Measurements from ENCODE around the gene AHRR.
A peak's percentile ranks its signal among the peaks of the same experiment; 100 is the strongest.

The AHRR gene

DNA sequence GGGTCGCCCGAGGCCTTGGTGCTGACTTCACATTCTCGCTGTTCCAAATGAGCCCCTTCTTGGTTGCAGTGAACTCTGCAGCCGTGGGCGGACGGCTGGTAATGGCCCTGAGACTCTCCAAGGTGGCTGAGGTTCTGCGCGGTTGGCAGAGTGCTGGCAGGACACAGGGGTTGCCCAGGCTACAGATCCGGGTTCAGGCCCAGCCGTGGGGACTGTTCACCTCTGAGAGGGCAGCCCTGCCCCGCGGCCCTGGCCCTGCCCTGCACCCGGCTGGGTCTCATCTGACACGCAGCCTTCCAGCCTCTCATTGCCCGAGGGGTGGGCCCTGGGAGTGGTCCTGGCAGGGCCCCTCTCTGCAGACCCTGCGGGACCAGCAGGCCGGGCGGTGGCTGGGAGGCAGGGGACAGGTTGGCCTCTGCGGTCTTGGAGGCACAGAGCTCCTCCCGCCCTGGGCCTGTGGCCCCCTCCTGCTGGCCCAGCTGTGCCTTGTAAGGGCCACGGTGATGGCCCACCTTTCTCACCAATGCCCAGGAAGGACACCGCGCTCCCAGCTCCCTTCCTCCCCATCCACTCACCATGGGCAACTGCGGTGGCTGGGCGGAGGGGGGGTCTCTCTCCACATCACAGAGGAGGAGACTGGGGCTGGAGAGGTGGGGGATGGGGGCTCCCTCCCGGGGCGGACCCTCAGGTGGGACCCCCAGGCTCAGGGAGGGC lies 51.6 kb downstream of the AHRR start:
- Histone ChIP-seq H3K36me3 (ENCODE audit: insufficient read depth, low read depth, low read length) (no peaks in the 10 kb centered on the region), H3K27ac (ENCODE audit: low read length) (no peak overlapping the region), H3K9me3 (ENCODE audit: insufficient read depth, low read depth, low read length) (no peaks in the 10 kb centered on the region), H3K9ac (ENCODE audit: low read depth, low read length) (no peak overlapping the region), H3K27me3 (ENCODE audit: insufficient read depth, low read length) (peaks cover 38% of the 10 kb centered on the region), H3K4me3 (ENCODE audit: low read length) (peak overlapping the region; percentile 43; the same call in 1 of the 2 replicates), H3K4me1 (ENCODE audit: insufficient read depth, low read length) (peaks cover 3% of the 10 kb centered on the region; the same call in 1 of the 2 replicates)

GRCh38 chr5:373710-374602 lies 52.4 kb downstream of the AHRR start:
- H3K27ac ChIP-seq (ENCODE audit: low read length), result no peak overlapping the region
- no peaks in the 10 kb centered on the region for H3K9me3 ChIP-seq (ENCODE audit: insufficient read depth, low read depth, low read length)
- peak overlapping the region; percentile 43; the same call in 1 of the 2 replicates for H3K4me3 ChIP-seq (ENCODE audit: low read length)
- no peaks in the 10 kb centered on the region for H3K36me3 ChIP-seq (ENCODE audit: insufficient read depth, low read depth, low read length)
- no peak overlapping the region for H3K9ac ChIP-seq (ENCODE audit: low read depth, low read length)
- H3K27me3 ChIP-seq (ENCODE audit: insufficient read depth, low read length), result peaks cover 38% of the 10 kb centered on the region
- no peaks in the 10 kb centered on the region; the same call in 1 of the 2 replicates for H3K4me1 ChIP-seq (ENCODE audit: insufficient read depth, low read length)

DNA sequence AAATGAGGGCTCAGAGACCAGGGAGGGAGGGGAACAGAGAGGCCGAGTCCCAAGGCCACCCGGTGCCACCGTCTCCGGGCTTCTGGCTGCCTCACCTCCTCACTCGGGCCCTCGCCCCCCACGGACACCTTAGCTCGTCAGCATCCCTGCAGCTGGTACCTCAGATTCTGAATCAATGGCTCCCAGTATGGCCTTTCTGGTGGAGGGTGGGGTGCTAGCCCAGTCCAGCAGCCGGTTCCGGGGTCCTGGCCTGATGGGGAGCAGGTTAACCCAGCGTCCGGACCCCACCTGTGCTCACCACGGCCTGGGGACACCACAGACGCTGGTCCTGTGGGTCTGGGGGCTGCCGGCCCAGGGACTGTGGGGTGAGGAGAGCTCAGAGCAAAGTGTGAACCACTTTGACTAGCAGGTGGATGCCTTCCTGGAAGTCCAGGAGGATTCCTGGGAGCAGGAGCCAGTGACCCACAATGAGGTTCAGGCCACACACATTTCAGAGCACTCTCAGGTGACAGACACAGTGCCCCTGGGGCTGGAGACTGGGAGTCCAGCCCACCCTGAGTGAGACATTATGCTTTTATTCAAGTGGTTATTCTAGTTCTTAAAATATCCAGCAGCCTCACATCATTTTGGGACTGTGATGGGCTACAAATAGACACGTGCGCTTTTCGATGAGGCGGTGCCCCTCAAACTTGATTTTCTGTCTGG lies 53.3 kb downstream of the AHRR start:
- peaks cover 34% of the 10 kb centered on the region for H3K27me3 ChIP-seq (ENCODE audit: insufficient read depth, low read length)
- no peak overlapping the region for H3K27ac ChIP-seq (ENCODE audit: low read length)
- H3K9me3 ChIP-seq (ENCODE audit: insufficient read depth, low read depth, low read length), result no peaks in the 10 kb centered on the region
- H3K4me1 ChIP-seq (ENCODE audit: insufficient read depth, low read length), result no peaks in the 10 kb centered on the region; the same call in 1 of the 2 replicates
- no peak overlapping the region for H3K4me3 ChIP-seq (ENCODE audit: low read length)
- no peak overlapping the region for H3K9ac ChIP-seq (ENCODE audit: low read depth, low read length)
- H3K36me3 ChIP-seq (ENCODE audit: insufficient read depth, low read depth, low read length), result no peaks in the 10 kb centered on the region

- H3K4me3 ChIP-seq (ENCODE audit: low read length), result no peak overlapping the region
- no peaks in the 10 kb centered on the region; the same call in 1 of the 2 replicates for H3K4me1 ChIP-seq (ENCODE audit: insufficient read depth, low read length)
- peaks cover 34% of the 10 kb centered on the region for H3K27me3 ChIP-seq (ENCODE audit: insufficient read depth, low read length)
- no peaks in the 10 kb centered on the region for H3K36me3 ChIP-seq (ENCODE audit: insufficient read depth, low read depth, low read length)
- H3K9me3 ChIP-seq (ENCODE audit: insufficient read depth, low read depth, low read length), result no peaks in the 10 kb centered on the region
- no peak overlapping the region for H3K9ac ChIP-seq (ENCODE audit: low read depth, low read length)
- H3K27ac ChIP-seq (ENCODE audit: low read length), result no peak overlapping the region
Measured at GRCh38 chr5:375336-375920, 53.9 kb downstream of the AHRR start.

GRCh38 chr5:375921-376798 lies 54.6 kb downstream of the AHRR start:
- Histone ChIP-seq H3K27ac (ENCODE audit: low read length) (no peak overlapping the region), H3K4me1 (ENCODE audit: insufficient read depth, low read length) (no peaks in the 10 kb centered on the region; the same call in 1 of the 2 replicates), H3K36me3 (ENCODE audit: insufficient read depth, low read depth, low read length) (no peaks in the 10 kb centered on the region)

DNA sequence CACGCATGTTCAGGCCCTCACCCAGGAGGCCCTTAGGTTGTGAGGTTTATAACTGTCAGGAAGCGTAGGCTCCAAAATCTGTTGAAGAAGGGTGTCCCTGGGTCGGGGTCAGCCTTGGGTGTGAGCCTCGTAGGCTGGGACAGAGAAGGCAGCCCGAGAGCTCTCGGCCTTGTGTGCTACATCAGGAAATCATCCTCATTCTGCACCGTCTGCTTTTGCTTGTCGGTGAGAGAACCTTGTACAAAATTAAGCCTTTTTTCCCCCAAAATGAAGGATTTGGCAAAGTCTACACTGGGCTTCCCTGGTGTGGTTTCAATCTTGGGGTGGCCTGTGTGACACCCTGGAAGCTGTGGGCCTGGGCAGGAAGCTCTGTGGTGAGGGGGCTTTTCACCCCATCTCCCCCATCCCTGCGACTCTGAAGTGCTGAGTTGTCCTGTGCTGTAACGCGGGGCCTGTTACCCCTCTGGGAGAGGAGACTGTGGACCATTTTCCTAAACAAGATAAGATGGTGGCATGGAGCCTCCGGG lies 55.3 kb downstream of the AHRR start:
- no peak overlapping the region for H3K9ac ChIP-seq (ENCODE audit: low read depth, low read length)
- H3K4me3 ChIP-seq (ENCODE audit: low read length), result no peak overlapping the region
- H3K4me1 ChIP-seq (ENCODE audit: insufficient read depth, low read length), result no peaks in the 10 kb centered on the region; the same call in 1 of the 2 replicates
- no peak overlapping the region for H3K27ac ChIP-seq (ENCODE audit: low read length)
- peaks cover 34% of the 10 kb centered on the region for H3K27me3 ChIP-seq (ENCODE audit: insufficient read depth, low read length)
- no peaks in the 10 kb centered on the region for H3K9me3 ChIP-seq (ENCODE audit: insufficient read depth, low read depth, low read length)
- no peaks in the 10 kb centered on the region for H3K36me3 ChIP-seq (ENCODE audit: insufficient read depth, low read depth, low read length)

More at GRCh38 chr5:375921-376798, 54.6 kb downstream of the AHRR start:
- peaks cover 34% of the 10 kb centered on the region for H3K27me3 ChIP-seq (ENCODE audit: insufficient read depth, low read length)
- H3K9ac ChIP-seq (ENCODE audit: low read depth, low read length), result no peak overlapping the region
- no peaks in the 10 kb centered on the region for H3K9me3 ChIP-seq (ENCODE audit: insufficient read depth, low read depth, low read length)
- no peak overlapping the region for H3K4me3 ChIP-seq (ENCODE audit: low read length)

- Histone ChIP-seq H3K4me1 (ENCODE audit: insufficient read depth, low read length) (no peaks in the 10 kb centered on the region; the same call in 1 of the 2 replicates), H3K9ac (ENCODE audit: low read depth, low read length) (no peak overlapping the region), H3K4me3 (ENCODE audit: low read length) (no peak overlapping the region), H3K27me3 (ENCODE audit: insufficient read depth, low read length) (peaks cover 31% of the 10 kb centered on the region), H3K27ac (ENCODE audit: low read length) (no peak overlapping the region), H3K36me3 (ENCODE audit: insufficient read depth, low read depth, low read length) (no peaks in the 10 kb centered on the region), H3K9me3 (ENCODE audit: insufficient read depth, low read depth, low read length) (no peaks in the 10 kb centered on the region)
Measured at GRCh38 chr5:377326-377981, 55.9 kb downstream of the AHRR start.

DNA sequence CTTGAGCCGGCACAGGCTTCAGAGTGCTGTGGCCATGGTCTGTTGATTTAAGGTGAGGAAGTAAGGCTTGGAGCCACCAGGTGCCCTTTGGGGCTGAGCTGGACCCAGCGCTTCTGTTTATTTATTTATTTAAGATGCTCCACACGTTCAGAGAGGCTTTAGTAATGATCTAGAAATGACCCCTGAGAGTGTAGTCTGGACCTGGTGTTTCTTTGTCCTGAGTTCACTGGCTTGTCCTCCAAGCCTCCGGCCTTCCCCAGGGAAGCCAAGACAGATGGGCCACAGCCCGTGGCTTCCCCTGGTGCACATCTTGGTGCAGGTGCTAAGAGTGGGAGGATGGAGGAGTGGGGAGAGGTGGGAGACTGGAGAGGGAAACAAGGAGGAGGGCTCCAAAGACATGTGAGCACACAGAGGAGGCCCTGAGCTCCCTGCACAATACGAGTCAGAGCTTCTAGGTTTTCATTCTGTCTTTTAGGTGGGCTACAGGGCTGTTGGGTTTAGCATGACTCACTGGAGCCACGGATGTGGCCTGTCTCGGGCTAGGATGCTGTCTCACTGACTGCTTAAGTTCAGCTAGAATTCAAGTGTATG lies 56.9 kb downstream of the AHRR start:
- no peaks in the 10 kb centered on the region for H3K36me3 ChIP-seq (ENCODE audit: insufficient read depth, low read depth, low read length)
- H3K4me1 ChIP-seq (ENCODE audit: insufficient read depth, low read length), result no peaks in the 10 kb centered on the region; the same call in 1 of the 2 replicates
- H3K27me3 ChIP-seq (ENCODE audit: insufficient read depth, low read length), result peaks cover 22% of the 10 kb centered on the region
- no peak overlapping the region for H3K27ac ChIP-seq (ENCODE audit: low read length)
- H3K4me3 ChIP-seq (ENCODE audit: low read length), result no peak overlapping the region
- H3K9ac ChIP-seq (ENCODE audit: low read depth, low read length), result no peak overlapping the region
- no peaks in the 10 kb centered on the region for H3K9me3 ChIP-seq (ENCODE audit: insufficient read depth, low read depth, low read length)

DNA sequence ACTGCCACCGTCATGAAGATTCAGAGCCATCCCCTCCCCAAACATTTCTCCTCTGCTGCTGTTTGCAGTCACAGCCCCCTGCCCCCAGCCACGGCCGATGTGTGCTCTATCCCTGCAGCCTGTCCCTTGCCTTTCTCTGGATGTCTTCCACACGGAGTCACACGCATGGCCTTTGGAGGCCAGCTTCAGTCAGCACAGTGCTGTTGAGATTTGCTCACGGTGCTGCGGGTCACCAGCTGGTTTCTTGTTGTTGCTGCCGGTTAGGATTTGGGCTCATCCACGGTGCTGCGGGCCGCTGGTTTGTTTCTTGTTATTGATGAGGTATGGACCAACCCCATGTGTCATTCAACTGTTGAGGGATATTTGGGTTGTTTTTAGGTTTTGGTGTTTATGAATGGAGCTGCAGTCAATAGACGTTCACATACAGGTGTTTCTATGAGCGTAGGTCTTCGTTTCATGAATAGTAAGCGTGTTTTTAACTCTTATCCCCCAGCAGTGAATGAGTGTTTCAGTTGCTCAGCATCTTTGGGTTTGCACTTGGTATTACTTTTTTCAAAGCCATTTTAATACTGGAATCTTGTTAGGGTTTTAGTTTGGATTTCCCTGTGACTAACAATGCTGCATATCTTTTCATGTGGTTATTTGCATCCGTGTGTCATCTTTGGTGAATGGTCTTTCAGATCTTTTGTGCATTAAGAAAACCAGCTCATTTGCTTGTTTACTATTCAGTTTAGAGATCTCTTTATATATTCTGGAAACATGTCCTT lies 57.6 kb downstream of the AHRR start:
- H3K9me3 ChIP-seq (ENCODE audit: insufficient read depth, low read depth, low read length), result no peaks in the 10 kb centered on the region

More for the DNA sequence above, 57.6 kb downstream of the AHRR start:
- no peaks in the 10 kb centered on the region; the same call in 1 of the 2 replicates for H3K4me1 ChIP-seq (ENCODE audit: insufficient read depth, low read length)
- no peak overlapping the region for H3K4me3 ChIP-seq (ENCODE audit: low read length)
- no peak overlapping the region for H3K27ac ChIP-seq (ENCODE audit: low read length)
- H3K27me3 ChIP-seq (ENCODE audit: insufficient read depth, low read length), result peaks cover 16% of the 10 kb centered on the region
- no peak overlapping the region for H3K9ac ChIP-seq (ENCODE audit: low read depth, low read length)
- no peaks in the 10 kb centered on the region for H3K36me3 ChIP-seq (ENCODE audit: insufficient read depth, low read depth, low read length)

Data from iPS-20b (cell line).